Activated CD4-positive, alpha-beta T cell treated with anti-CD3 and anti-CD28 coated beads, Interleukin-2, amount 10 ng/mL, durations not matched to agents 24 days and 14 days (primary cell): ENCODE results near the gene HUNK. TPM values are rescaled to one million over a fixed set of nuclear protein-coding genes. Genes with fewer than 3 reads are reported as not detected.
"Not testable (repeated sequence)": the region's sequence is repeated elsewhere in the genome, so short reads cannot be mapped to it uniquely, and the experiment has no call there.

Experiments
- DNase-seq: peaks from one replicate; pipeline ENCODE4 v3.0.0; 2022
- H3K27ac Mint-ChIP-seq: one replicate; pipeline ENCODE4 v1.8.0; 2022; ENCODE audit warnings: mild to moderate bottlenecking, mixed read lengths
- H3K27me3 Mint-ChIP-seq: one replicate; pipeline ENCODE4 v1.8.0; 2022; ENCODE audit warnings: mixed read lengths
- H3K36me3 Mint-ChIP-seq: one replicate; pipeline ENCODE4 v1.8.0; 2022; ENCODE audit warnings: low read depth, mild to moderate bottlenecking, mixed read lengths
- H3K4me1 Mint-ChIP-seq: one replicate; pipeline ENCODE4 v1.8.0; 2021; ENCODE audit warnings: mixed read lengths
- H3K4me3 Mint-ChIP-seq: one replicate; pipeline ENCODE4 v1.8.0; 2022; ENCODE audit warnings: mild to moderate bottlenecking, moderate library complexity, mixed read lengths
- H3K9me3 Mint-ChIP-seq: one replicate; pipeline ENCODE4 v1.8.0; 2021; ENCODE audit warnings: mixed read lengths
- intact Hi-C: fragments of 100-400 bp; cut with micrococcal nuclease; formaldehyde crosslinking; loops from one replicate; pipeline ENCODE4 v1.15.1; 2023
- total RNA-seq: library from RNA; stranded (reverse); gene quantifications from 2 replicates; pipeline ENCODE4 v1.2.3, GENCODE V29; 2022

The HUNK gene
- total RNA-seq, 1 donor from 2014 or later, result 0.37 TPM

DNA sequence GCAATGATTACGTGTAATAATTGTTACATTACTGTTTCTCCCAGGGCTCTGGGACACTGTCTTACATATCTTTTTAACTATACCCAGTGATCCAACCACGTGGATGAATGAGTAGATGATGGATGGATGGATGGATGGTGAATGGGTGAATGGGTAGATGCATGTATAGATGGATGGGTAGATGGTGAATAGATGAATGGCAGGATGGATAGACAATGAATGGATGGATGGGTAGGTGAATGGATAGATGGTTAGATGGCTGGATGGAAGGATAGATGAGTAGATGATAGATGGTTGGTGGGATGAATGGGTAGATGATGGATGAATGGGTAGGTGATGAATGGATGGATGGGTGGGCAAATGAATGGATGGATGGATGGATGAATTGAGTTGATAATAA, 135.9 kb downstream of the HUNK start:
- no peaks in the 10 kb centered on the region for H3K27me3 Mint-ChIP-seq
- H3K4me3 Mint-ChIP-seq, result no peak overlapping the region
- no peaks in the 10 kb centered on the region for H3K4me1 Mint-ChIP-seq
- H3K9me3 Mint-ChIP-seq, result no peaks in the 10 kb centered on the region
- no peak for DNase-seq
- H3K36me3 Mint-ChIP-seq, result no peaks in the 10 kb centered on the region
- no peak overlapping the region for H3K27ac Mint-ChIP-seq
- intact Hi-C loops, result no loop called here

- intact Hi-C loops, result no loop called here
- no peak overlapping the region for H3K27ac Mint-ChIP-seq
- no peaks in the 10 kb centered on the region for H3K36me3 Mint-ChIP-seq
- no peaks in the 10 kb centered on the region for H3K27me3 Mint-ChIP-seq
- no peak overlapping the region for H3K4me3 Mint-ChIP-seq
- H3K4me1 Mint-ChIP-seq, result no peaks in the 10 kb centered on the region
- no peaks in the 10 kb centered on the region for H3K9me3 Mint-ChIP-seq
- no peak for DNase-seq
Measured at GRCh38 chr21:32009263-32009662, 136.4 kb downstream of the HUNK start.

- intact Hi-C loops, result no loop called here
- H3K27ac Mint-ChIP-seq, result no peak overlapping the region
- DNase-seq, result no peak
- no peaks in the 10 kb centered on the region for H3K36me3 Mint-ChIP-seq
- no peaks in the 10 kb centered on the region for H3K27me3 Mint-ChIP-seq
- no peaks in the 10 kb centered on the region for H3K4me1 Mint-ChIP-seq
- no peak overlapping the region for H3K4me3 Mint-ChIP-seq
- H3K9me3 Mint-ChIP-seq, result no peaks in the 10 kb centered on the region
Measured at GRCh38 chr21:32015461-32016139, 142.8 kb downstream of the HUNK start.

DNA sequence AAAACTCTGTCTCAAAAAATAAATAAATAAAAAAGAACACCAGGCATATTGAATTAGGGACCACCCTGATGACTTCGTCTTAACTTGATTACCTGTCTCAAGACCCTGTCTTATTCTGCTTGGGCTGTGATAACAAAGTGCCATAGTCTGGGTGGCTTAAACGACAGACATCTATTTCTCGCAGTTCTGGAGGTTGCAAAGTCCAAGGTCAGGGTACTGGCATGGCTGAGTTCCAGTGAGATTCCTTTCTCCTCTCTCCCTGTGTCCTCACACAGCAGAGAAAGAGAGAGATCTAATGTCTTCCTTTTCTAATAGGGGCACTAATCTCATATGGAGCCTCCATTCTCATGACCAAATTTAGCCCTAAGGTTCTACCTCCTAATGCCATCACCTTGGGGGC, 145.6 kb downstream of the HUNK start:
- Mint-ChIP-seq H3K27me3 (no peaks in the 10 kb centered on the region), H3K4me1 (no peaks in the 10 kb centered on the region), H3K4me3 (no peak overlapping the region), H3K9me3 (no peaks in the 10 kb centered on the region), H3K27ac (no peak overlapping the region), H3K36me3 (no peaks in the 10 kb centered on the region)
- no peak for DNase-seq
- intact Hi-C loops, result no loop called here

- no peak overlapping the region for H3K27ac Mint-ChIP-seq
- H3K36me3 Mint-ChIP-seq, result no peaks in the 10 kb centered on the region
- H3K4me3 Mint-ChIP-seq, result no peak overlapping the region
- H3K4me1 Mint-ChIP-seq, result no peaks in the 10 kb centered on the region
- intact Hi-C loops, result no loop called here
- no peaks in the 10 kb centered on the region for H3K9me3 Mint-ChIP-seq
- DNase-seq, result no peak
- no peaks in the 10 kb centered on the region for H3K27me3 Mint-ChIP-seq
Measured at GRCh38 chr21:32020564-32020963, 147.7 kb downstream of the HUNK start.

DNA sequence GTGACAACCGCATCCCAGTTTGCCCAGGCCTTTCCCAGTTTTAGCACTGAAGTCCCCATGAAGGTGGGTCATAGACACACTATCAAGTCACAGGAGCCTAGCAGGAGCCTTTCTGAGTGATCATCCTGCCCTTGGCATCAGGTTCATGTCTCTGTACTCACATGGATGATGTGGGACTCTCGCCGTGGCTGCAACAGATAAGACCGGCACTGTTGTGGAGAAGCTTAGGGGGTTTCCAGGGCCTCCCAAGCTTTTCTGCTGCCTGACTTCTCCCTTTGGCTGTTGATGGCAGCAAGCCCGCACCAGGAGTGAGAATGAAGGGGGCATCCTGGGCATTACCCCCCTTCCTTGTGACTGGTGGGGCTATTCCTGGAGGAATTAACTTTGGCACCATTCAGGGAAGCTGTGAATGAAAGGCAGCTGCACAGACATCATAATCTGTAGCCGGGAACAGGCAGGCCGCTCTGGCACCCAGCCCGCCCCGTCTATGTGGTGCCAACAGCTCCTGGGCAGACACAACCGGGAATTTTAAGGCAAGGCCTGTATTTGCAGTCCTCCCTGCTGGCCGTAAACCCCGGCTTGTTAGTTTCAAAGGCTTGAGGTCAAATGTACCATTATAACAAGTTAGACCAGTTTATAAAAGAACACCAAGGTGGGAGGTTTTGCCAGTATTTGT, 148.6 kb downstream of the HUNK start:
- no peaks in the 10 kb centered on the region for H3K36me3 Mint-ChIP-seq
- H3K4me1 Mint-ChIP-seq, result no peaks in the 10 kb centered on the region
- no peak for DNase-seq
- intact Hi-C loops, result no loop called here
- H3K27me3 Mint-ChIP-seq, result no peaks in the 10 kb centered on the region
- H3K9me3 Mint-ChIP-seq, result no peaks in the 10 kb centered on the region
- no peak overlapping the region for H3K27ac Mint-ChIP-seq
- H3K4me3 Mint-ChIP-seq, result no peak overlapping the region

- no peaks in the 10 kb centered on the region for H3K36me3 Mint-ChIP-seq
- no peak for DNase-seq
- no peaks in the 10 kb centered on the region for H3K27me3 Mint-ChIP-seq
- H3K9me3 Mint-ChIP-seq, result no peaks in the 10 kb centered on the region
- H3K4me3 Mint-ChIP-seq, result no peak overlapping the region
- no peaks in the 10 kb centered on the region for H3K4me1 Mint-ChIP-seq
- H3K27ac Mint-ChIP-seq, result no peak overlapping the region
- intact Hi-C loops, result no loop called here
Measured at GRCh38 chr21:32022146-32022545, 149.3 kb downstream of the HUNK start.

- intact Hi-C loops, result no loop called here
- DNase-seq, result no peak
- no peaks in the 10 kb centered on the region for H3K36me3 Mint-ChIP-seq
- H3K4me1 Mint-ChIP-seq, result no peaks in the 10 kb centered on the region
- no peak overlapping the region for H3K27ac Mint-ChIP-seq
- H3K9me3 Mint-ChIP-seq, result peaks cover 6% of the 10 kb centered on the region
- no peak overlapping the region for H3K4me3 Mint-ChIP-seq
- H3K27me3 Mint-ChIP-seq, result no peaks in the 10 kb centered on the region
Measured at GRCh38 chr21:32030146-32030652, 157.4 kb downstream of the HUNK start.

DNA sequence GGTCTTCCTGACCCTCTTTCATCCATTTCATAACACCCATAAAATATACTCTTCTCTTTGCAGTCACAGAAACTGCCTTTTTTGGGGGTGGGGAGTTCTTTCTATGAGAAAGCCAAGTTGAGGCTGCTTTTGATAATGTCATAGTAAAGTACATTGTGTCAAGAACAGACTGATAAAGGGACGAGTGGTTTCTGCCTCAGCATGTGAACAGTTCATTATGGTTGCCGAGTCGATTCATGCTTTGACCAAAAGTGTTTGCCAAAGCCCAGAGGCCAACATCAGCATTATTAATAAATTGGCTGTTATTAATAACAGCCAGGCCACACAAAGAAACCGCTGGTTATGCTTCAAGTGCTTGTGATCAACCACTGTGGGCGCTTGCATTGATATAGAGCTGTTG, 162.0 kb downstream of the HUNK start:
- no peak for DNase-seq
- Mint-ChIP-seq H3K9me3 (peaks cover 6% of the 10 kb centered on the region), H3K4me3 (no peak overlapping the region), H3K4me1 (no peaks in the 10 kb centered on the region), H3K27ac (no peak overlapping the region), H3K36me3 (no peaks in the 10 kb centered on the region), H3K27me3 (no peaks in the 10 kb centered on the region)
- intact Hi-C loops, result no loop called here

DNA sequence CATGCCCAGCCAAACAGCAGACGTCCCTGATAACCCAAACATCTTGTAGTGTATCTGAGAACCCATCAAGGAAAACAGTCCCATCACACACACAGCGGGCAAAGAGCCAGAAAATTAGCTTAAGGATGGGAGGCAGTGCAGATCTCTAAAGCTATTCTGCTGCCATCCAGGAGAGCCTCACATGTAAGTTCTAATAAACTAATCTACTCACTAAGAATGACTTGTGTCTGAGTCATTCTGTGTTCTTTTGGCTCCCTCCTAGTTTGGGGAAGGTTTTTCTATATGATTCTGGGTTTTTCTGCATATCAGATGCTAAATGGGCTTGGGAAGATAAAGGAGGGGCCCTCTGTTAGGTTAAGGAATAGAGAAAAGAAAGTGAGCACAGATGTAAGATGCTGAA, 162.8 kb downstream of the HUNK start:
- no peak for DNase-seq
- Mint-ChIP-seq H3K36me3 (no peaks in the 10 kb centered on the region), H3K9me3 (no peaks in the 10 kb centered on the region), H3K27me3 (no peaks in the 10 kb centered on the region), H3K4me1 (no peaks in the 10 kb centered on the region), H3K27ac (no peak overlapping the region), H3K4me3 (no peak overlapping the region)
- intact Hi-C loops, result no loop called here

GRCh38 chr21:32036756-32037155, 163.9 kb downstream of the HUNK start:
- Mint-ChIP-seq H3K27ac (no peak overlapping the region), H3K27me3 (no peaks in the 10 kb centered on the region), H3K4me1 (no peaks in the 10 kb centered on the region), H3K9me3 (no peaks in the 10 kb centered on the region), H3K4me3 (no peak overlapping the region), H3K36me3 (no peaks in the 10 kb centered on the region)
- intact Hi-C loops, result no loop called here
- no peak for DNase-seq

DNA sequence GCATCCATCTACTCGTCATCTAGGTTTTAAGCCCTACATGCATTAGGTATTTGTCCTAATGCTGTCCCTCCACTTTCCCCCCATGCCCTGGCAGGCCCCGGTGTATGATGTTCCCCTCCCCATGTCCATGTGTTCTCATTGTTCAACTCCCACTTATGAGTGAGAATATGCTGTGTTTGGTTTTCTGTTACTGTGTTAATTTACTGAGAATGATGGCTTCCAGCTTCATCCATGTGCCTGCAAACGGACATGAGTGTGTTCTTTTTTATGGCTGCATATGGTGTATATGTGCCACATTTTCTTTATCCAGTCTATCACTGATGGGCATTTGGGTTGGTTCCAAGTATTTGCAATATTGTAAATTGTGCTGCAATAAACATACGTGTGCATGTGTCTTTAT, 165.9 kb downstream of the HUNK start:
- intact Hi-C loops, H3K27me3 Mint-ChIP-seq, H3K4me3 Mint-ChIP-seq, H3K27ac Mint-ChIP-seq, H3K4me1 Mint-ChIP-seq, DNase-seq, H3K36me3 Mint-ChIP-seq: not testable (repeated sequence)
- H3K9me3 Mint-ChIP-seq, result peaks cover 10% of the 10 kb centered on the region

- intact Hi-C loops, result no loop called here
- Mint-ChIP-seq H3K27me3 (no peaks in the 10 kb centered on the region), H3K4me1 (no peaks in the 10 kb centered on the region), H3K4me3 (no peak overlapping the region), H3K36me3 (no peaks in the 10 kb centered on the region), H3K9me3 (peaks cover 10% of the 10 kb centered on the region), H3K27ac (no peak overlapping the region)
- no peak for DNase-seq
Measured at GRCh38 chr21:32043458-32043857, 170.6 kb downstream of the HUNK start.

DNA sequence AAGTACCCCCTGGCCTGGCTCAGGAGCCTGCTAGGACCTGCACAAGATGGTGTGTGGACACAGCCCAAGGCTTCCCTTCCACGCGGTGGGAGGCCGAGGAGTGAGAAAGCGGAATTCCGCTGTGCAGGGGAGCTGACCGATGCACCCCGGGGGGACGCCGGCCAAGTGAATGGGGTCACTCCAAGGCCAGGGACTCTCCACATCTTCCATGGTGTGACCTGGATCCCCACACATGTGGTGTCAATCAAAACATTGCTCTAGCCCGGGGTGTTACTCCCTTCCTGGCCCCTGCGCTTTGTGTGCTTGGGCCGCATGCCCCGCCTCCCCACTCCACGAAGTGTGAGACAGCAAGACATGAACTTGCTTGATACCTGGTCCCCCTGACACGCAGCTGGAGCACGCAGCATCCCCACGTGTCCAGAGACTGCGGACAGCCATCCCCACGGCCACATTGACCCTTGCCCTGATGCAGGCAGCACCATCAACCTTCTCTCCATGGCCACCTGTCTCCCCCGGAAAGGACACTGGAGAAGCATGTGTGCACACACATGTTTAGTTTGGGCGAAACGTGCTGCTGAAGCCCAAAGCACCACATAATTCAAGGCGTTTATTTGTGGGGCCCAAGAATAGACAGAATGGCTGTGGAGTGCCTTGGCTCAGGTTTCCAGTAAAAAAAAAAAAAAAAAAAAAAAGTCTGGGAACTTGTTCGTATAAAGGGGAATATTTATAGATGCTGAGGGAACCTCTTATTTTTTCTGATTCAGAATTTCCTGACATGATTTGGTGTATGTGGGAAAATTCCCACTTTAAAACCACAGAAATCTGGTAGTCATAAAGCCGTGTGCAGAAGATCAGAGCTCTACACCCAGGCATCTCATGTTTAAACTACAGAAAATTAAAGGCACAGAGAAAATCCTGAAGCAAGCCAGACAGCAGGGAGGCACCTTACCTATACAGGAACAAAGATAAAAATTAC, 171.7 kb downstream of the HUNK start:
- no peaks in the 10 kb centered on the region for H3K4me1 Mint-ChIP-seq
- no peak overlapping the region for H3K27ac Mint-ChIP-seq
- H3K9me3 Mint-ChIP-seq, result peaks cover 10% of the 10 kb centered on the region
- no peak for DNase-seq
- intact Hi-C loops, result no loop called here
- no peak overlapping the region for H3K4me3 Mint-ChIP-seq
- no peaks in the 10 kb centered on the region for H3K36me3 Mint-ChIP-seq
- H3K27me3 Mint-ChIP-seq, result no peaks in the 10 kb centered on the region
